DOHH2 (cell line): ENCODE data around the gene PRR11.

Experiments
- H3F3A ChIP-seq: fragments of 200-600 bp; sonication (generic), shearing (Covaris generic); 2 replicates; pipeline ENCODE4 v1.6.0; 2016; ENCODE audit warnings: antibody characterized with exemption, mild to moderate bottlenecking; ENCODE audit not compliant: control insufficient read depth, insufficient read depth
- H3K27ac ChIP-seq: fragments of 200-600 bp; sonication (generic); 2 replicates; pipeline ENCODE4 v1.5.1; 2014; ENCODE audit warnings: low read depth, mild to moderate bottlenecking, low read length, moderate library complexity
- H3K27me3 ChIP-seq: fragments of 200-600 bp; sonication (generic); 2 replicates; pipeline ENCODE4 v1.6.1; 2014; ENCODE audit warnings: mild to moderate bottlenecking, low read length, mixed read lengths; ENCODE audit not compliant: control insufficient read depth
- H3K36me3 ChIP-seq: fragments of 200-600 bp; sonication (generic); 2 replicates; pipeline ENCODE4 v1.6.1; 2014; ENCODE audit warnings: mild to moderate bottlenecking, low read length, moderate library complexity, mixed read lengths; ENCODE audit not compliant: control insufficient read depth
- H3K4me1 ChIP-seq: fragments of 200-600 bp; sonication (generic); 2 replicates; pipeline ENCODE4 v1.6.1; 2014; ENCODE audit warnings: mild to moderate bottlenecking, low read length, mixed read lengths; ENCODE audit not compliant: control insufficient read depth
- H3K4me2 ChIP-seq: fragments of 200-600 bp; sonication (generic); 2 replicates; pipeline ENCODE4 v1.6.0; 2014; ENCODE audit warnings: mild to moderate bottlenecking, low read length, moderate library complexity
- H3K4me3 ChIP-seq: fragments of 200-600 bp; sonication (generic); 2 replicates; pipeline ENCODE4 v1.5.1; 2014; ENCODE audit warnings: mild to moderate bottlenecking, low read length, mixed read lengths
- H3K79me2 ChIP-seq: fragments of 200-600 bp; sonication (generic); 2 replicates; pipeline ENCODE4 v1.6.1; 2014; ENCODE audit warnings: mild to moderate bottlenecking, low read length, mixed read lengths; ENCODE audit not compliant: control insufficient read depth
- H3K9me2 ChIP-seq: fragments of 200-600 bp; sonication (generic); replicated peaks from 2 replicates; pipeline ENCODE4 v1.6.1; 2014; ENCODE audit warnings: mild to moderate bottlenecking, low read length, mixed read lengths; ENCODE audit not compliant: control insufficient read depth
- H3K9me3 ChIP-seq: fragments of 200-600 bp; sonication (generic); 2 replicates; pipeline ENCODE4 v1.6.1; 2014; ENCODE audit warnings: antibody characterized with exemption, low read length, mixed read lengths; ENCODE audit not compliant: control insufficient read depth, insufficient read depth
- H4K20me1 ChIP-seq: fragments of 200-600 bp; sonication (generic); 2 replicates; pipeline ENCODE4 v1.6.0; 2014; ENCODE audit warnings: low read depth, mild to moderate bottlenecking, antibody characterized with exemption, low read length, moderate library complexity; ENCODE audit not compliant: control insufficient read depth, insufficient read depth
- EZH2phosphoT487 ChIP-seq: fragments of 200-600 bp; sonication (generic); IDR thresholded peaks from 2 replicates; pipeline ENCODE4 v1.6.1; 2017; ENCODE audit warnings: borderline replicate concordance, mild to moderate bottlenecking, antibody characterized with exemption, low read length, moderate library complexity, mixed read lengths
- TF ChIP-seq, protein P1 (sequence below): fragments of 200-600 bp; sonication (generic); IDR thresholded peaks from one replicate; pipeline ENCODE4 v1.5.1; 2014; ENCODE audit warnings: antibody characterized with exemption, mild to moderate bottlenecking, low read depth, low read length; ENCODE audit not compliant: poor library complexity, severe bottlenecking

PRR11 gene

DNA sequence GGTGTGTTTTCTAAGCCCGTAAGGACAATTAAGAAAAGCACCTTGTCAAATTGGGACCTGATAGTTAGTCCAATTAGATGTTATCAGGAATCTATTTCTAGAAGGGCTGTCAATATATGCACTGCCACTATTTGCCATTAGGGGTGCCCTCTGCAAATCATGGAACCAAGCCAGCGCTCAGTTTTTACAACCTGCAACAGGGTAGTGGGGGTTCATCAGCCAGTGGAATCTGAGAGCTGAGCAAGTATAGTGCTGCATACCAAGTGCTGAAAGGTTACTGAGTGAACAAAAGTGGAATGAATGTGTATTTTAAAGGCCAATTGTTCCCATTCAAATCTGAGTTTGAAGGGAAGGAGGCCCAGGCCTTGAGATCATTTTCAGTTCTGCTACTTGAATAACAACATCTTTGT is 10.4 kb downstream of the PRR11 start:
- peaks cover 4% of the 10 kb centered on the region; the same call in 1 of the 2 replicates for H4K20me1 ChIP-seq
- H3K4me1 ChIP-seq = peaks cover 12% of the 10 kb centered on the region; the same call in 1 of the 2 replicates
- H3K4me3 ChIP-seq = no peak overlapping the region
- no peaks in the 10 kb centered on the region for H3K27me3 ChIP-seq
- H3K9me3 ChIP-seq = no peaks in the 10 kb centered on the region
- H3K9me2 ChIP-seq = no peaks in the 10 kb centered on the region
- H3K36me3 ChIP-seq = peaks cover 56% of the 10 kb centered on the region
- 0 out of 2 replicates have a peak, but pooled peaks cover 4% of the 10 kb centered on the region for H3F3A ChIP-seq
- no peak overlapping the region for H3K27ac ChIP-seq
- no peak for TF ChIP-seq EZH2phosphoT487
- TF ChIP-seq, protein P1, sequence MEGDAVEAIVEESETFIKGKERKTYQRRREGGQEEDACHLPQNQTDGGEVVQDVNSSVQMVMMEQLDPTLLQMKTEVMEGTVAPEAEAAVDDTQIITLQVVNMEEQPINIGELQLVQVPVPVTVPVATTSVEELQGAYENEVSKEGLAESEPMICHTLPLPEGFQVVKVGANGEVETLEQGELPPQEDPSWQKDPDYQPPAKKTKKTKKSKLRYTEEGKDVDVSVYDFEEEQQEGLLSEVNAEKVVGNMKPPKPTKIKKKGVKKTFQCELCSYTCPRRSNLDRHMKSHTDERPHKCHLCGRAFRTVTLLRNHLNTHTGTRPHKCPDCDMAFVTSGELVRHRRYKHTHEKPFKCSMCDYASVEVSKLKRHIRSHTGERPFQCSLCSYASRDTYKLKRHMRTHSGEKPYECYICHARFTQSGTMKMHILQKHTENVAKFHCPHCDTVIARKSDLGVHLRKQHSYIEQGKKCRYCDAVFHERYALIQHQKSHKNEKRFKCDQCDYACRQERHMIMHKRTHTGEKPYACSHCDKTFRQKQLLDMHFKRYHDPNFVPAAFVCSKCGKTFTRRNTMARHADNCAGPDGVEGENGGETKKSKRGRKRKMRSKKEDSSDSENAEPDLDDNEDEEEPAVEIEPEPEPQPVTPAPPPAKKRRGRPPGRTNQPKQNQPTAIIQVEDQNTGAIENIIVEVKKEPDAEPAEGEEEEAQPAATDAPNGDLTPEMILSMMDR = peak; percentile 85
- H3K79me2 ChIP-seq = peaks cover 90% of the 10 kb centered on the region
- no peak overlapping the region for H3K4me2 ChIP-seq

DNA sequence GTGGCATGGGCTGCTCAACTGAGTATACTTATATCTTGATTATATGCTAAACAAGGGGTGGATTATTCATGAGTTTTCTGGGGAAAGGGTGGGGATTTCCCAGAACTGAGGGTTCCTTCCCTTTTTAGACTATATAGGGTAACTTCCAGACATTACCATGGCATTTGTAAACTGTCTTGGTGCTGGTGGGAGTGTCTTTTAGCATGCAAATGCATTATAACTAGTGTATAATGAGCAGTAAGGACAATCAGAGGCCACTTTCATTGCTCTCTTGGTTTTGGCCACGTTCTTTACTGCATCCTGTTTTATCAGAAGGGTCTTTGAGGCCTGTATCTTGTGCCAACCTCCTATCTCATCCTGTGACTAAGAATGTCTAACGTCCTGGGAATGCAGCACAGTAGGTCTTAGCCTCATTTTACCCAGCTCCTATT is 12.0 kb downstream of the PRR11 start:
- Histone ChIP-seq H3K27me3 (no peaks in the 10 kb centered on the region), H3K4me3 (no peak overlapping the region), H3K27ac (no peak overlapping the region), H3F3A (no peaks in the 10 kb centered on the region), H3K79me2 (peaks cover 73% of the 10 kb centered on the region), H3K4me2 (no peak overlapping the region), H4K20me1 (no peaks in the 10 kb centered on the region), H3K9me3 (no peaks in the 10 kb centered on the region), H3K4me1 (peaks cover 7% of the 10 kb centered on the region; the same call in 1 of the 2 replicates), H3K9me2 (no peaks in the 10 kb centered on the region), H3K36me3 (peaks cover 55% of the 10 kb centered on the region)
- TF ChIP-seq, protein P1 = no peak
- TF ChIP-seq EZH2phosphoT487 = no peak

DNA sequence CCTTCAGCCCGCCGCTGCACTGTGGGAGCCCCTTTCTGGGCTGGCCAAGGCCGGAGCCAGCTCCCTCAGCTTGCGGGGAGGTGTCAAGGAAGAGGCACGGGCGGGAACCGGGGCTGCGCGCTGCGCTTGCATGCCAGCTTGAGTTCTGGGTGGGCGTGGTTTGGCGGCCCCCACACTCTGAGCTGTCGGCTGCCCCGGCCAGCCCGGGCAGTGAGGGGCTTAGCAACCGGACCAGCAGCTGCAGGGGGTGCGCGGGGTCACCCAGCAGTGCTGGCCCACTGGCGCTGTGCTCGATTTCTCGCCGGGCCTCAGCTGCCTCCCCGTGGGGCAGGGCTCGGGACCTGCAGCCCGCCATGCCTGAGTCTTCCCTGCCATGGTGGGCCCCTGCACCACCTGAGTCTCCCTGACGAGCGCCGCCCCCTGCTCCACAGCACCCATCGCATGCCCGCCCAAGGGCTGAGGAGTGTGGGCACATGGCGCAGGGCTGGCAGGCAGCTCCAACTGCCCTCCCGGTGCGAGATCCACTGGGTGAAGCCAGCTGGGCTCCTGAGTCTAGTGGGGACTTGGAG is 17.0 kb downstream of the PRR11 start:
- Histone ChIP-seq H3K4me1 (no peaks in the 10 kb centered on the region; the same call in 1 of the 2 replicates), H3K4me3 (no peak overlapping the region), H3K9me2 (no peaks in the 10 kb centered on the region), H3K36me3 (peaks cover 67% of the 10 kb centered on the region), H3K27ac (no peak overlapping the region), H3F3A (no peaks in the 10 kb centered on the region), H3K9me3 (no peaks in the 10 kb centered on the region), H3K4me2 (no peak overlapping the region), H3K27me3 (no peaks in the 10 kb centered on the region), H4K20me1 (no peaks in the 10 kb centered on the region), H3K79me2 (peaks cover 53% of the 10 kb centered on the region)
- TF ChIP-seq, protein P1 = no peak
- TF ChIP-seq EZH2phosphoT487 = no peak
